Measurements from ENCODE around the gene CCDC152. TPM values are rescaled to one million over a fixed set of nuclear protein-coding genes. Genes with fewer than 3 reads are reported as not detected.
"Not testable (repeated sequence)": the region's sequence is repeated elsewhere in the genome, so short reads cannot be mapped to it uniquely, and the experiment has no call there.

Gene CCDC152
- total RNA-seq, 1 donor from 2014 or later: not detected

DNA sequence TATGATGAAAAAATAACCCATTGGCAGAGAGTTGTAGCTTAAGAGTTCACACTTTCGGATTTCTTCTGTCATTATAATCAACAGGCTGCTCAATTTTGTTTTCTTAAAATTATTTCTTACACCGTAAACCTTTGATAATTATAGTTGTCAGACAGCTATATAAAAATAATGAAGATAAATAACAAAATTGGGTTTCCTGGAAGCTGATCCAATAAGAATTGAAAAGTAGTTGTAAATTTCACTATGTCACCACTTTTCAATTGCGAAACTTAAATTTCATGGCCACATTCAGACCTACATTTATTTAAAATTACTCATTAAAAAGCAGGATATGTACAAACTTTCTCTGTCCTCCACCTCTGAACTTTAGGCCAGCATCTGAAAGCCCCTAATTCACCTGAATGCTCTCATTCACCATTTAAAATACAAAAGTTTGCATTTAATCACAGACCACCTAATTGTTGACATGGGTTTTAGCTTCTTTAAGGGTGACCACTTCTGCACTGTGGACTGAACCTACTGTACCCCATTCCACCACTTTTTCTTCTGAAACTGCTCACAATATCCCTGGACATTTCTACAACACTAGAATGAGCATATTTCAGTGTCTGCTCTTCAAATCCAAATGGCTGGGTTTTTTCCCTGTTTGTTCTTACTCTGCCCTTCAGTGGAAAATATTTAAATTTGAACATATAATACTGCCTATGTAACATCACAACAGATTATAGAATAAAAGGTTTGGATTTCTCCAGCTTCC lies 54.4 kb downstream of the CCDC152 start:
- no peaks in the 10 kb centered on the region for H3K27me3 ChIP-seq
- TF ChIP-seq, protein P1, sequence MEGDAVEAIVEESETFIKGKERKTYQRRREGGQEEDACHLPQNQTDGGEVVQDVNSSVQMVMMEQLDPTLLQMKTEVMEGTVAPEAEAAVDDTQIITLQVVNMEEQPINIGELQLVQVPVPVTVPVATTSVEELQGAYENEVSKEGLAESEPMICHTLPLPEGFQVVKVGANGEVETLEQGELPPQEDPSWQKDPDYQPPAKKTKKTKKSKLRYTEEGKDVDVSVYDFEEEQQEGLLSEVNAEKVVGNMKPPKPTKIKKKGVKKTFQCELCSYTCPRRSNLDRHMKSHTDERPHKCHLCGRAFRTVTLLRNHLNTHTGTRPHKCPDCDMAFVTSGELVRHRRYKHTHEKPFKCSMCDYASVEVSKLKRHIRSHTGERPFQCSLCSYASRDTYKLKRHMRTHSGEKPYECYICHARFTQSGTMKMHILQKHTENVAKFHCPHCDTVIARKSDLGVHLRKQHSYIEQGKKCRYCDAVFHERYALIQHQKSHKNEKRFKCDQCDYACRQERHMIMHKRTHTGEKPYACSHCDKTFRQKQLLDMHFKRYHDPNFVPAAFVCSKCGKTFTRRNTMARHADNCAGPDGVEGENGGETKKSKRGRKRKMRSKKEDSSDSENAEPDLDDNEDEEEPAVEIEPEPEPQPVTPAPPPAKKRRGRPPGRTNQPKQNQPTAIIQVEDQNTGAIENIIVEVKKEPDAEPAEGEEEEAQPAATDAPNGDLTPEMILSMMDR (IDR thresholded peaks at IDR 0.05): no peak
- peaks cover 0 to 4% of the 10 kb centered on the region in 2 donors for H3K36me3 ChIP-seq
- H3K4me1 ChIP-seq: peaks cover 0 to 4% of the 10 kb centered on the region in 2 donors
- H3K9me3 ChIP-seq: no peaks in the 10 kb centered on the region
- H3K4me3 ChIP-seq: peak overlapping the region; percentile 46 to 65
- no peak for DNase-seq (ENCODE audit: low spot score in 2 of 2)
- intact Hi-C loops (cut with DNase I): loop anchor here (10.0 kb wide), 1 partner anchor 74 kb away; no protein-coding TSS in a partner anchor
- H3K27ac ChIP-seq: peak overlapping the region; percentile 64 to 72

DNA sequence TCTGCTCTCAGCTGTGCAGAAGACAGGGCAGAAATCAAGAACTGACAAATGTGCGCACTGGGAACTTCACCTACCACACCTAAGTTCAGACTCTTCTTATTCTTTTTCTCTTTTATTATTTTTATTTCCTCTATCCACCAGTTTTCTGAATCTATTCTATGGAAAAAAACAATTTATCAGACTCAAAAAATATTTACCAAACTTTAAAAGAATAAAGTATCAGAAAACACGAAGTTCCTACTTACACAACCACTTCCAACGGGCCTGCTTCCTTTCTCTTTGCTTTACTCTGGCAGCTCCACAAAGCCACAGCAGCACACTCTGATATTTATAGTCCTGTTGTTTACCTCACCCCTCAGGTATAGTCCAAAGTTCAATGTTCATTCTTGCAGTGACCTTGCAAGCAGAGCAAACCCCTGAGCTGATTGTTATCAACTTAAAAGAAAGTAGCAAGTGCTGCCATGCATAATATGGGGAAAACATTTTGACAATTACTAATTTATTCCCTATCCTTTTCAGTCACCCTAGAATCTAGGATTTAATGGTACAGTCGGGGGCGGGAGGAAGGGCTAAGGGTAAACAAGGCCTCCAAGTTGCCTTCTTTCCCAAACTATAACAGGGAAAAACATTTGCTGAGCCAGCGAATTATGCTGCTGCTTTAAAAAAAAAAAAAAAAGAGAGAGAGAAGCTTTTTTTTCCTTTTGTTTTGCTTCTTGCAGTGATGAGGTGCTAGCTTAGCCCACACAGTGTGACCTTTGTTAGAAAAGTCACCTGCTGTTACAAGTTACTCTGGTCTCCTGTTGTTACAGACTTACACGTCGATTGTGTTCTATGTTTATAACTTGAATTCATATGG lies 55.2 kb downstream of the CCDC152 start, which contains the start of gene SELENOP:
SELENOP (minus strand) TSS at position 302 of the 856 bp plus-strand sequence. CDS start 3,539 bp downstream, outside the sequence.
- Histone ChIP-seq H3K4me3 (peak within 1 kb of the TSS; percentile 46 to 65), H3K36me3 (no peaks in the 10 kb centered on the region), H3K27ac (peak within 1 kb of the TSS; percentile 64 to 72), H3K27me3 (no peaks in the 10 kb centered on the region), H3K4me1 (peaks cover 0 to 4% of the 10 kb centered on the region in 2 donors), H3K9me3 (no peaks in the 10 kb centered on the region)
- peak in 1 of 2 donors; percentile 70 for DNase-seq (ENCODE audit: low spot score in 2 of 2)
- TF ChIP-seq, protein P1 (IDR thresholded peaks at IDR 0.05): no peak
- intact Hi-C loops (cut with DNase I): loop anchor here (10.0 kb wide), 1 partner anchor 73 kb away; no protein-coding TSS in a partner anchor

DNA sequence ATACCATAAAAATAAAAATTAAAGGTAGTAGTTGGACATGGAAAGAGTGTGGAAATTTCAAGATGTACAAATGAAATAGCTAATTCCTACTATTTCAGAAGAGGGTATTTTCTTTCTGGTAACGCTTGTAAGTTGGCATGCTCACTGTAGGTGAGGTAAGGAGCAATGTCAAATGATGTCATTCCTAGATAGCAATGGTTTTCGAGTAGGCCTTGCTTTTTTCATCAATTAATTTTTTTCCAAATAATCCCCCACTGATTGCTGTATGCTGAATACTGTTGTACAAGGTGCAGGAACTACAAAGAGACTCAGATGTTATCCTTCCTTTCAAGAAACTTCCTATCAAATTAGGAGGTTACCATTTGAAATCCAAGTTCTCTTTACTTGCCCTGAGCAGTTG lies 56.0 kb downstream of the CCDC152 start:
- no peaks in the 10 kb centered on the region for H3K36me3 ChIP-seq
- no peaks in the 10 kb centered on the region for H3K9me3 ChIP-seq
- H3K4me1 ChIP-seq: peaks cover 0 to 4% of the 10 kb centered on the region in 2 donors
- peak overlapping the region in 1 of 2 donors; percentile 46 for H3K4me3 ChIP-seq
- no peaks in the 10 kb centered on the region for H3K27me3 ChIP-seq
- DNase-seq (ENCODE audit: low spot score in 2 of 2): no peak
- TF ChIP-seq, protein P1 (IDR thresholded peaks at IDR 0.05): no peak
- intact Hi-C loops (cut with DNase I): loop anchor here (10.0 kb wide), 1 partner anchor 72 kb away; no protein-coding TSS in a partner anchor
- H3K27ac ChIP-seq: peak overlapping the region in 1 of 2 donors; percentile 72

DNA sequence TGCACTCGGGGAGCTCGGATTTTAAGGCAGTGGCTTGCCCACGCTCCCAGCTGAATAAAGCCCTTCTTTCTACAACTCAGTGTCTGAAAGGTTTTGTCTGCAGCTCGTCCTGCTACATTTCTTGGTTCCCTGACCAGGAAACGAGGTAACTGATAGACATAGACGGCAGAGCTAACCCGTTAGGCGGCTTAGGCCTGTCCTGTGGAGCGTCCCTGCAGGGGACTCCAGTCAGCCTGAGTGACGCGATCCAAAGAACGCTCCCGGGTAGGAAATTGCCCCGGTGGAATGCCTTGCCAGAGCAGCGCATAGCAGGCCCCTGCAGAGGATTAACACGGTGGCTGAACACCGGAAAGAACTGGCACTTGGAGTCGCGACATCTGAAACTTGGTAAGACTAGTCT lies 56.9 kb downstream of the CCDC152 start:
- intact Hi-C loops (cut with DNase I): loop anchor here (10.0 kb wide), 1 partner anchor 71 kb away; no protein-coding TSS in a partner anchor
- Histone ChIP-seq H3K9me3 (no peaks in the 10 kb centered on the region), H3K4me3 (no peak overlapping the region)

DNA sequence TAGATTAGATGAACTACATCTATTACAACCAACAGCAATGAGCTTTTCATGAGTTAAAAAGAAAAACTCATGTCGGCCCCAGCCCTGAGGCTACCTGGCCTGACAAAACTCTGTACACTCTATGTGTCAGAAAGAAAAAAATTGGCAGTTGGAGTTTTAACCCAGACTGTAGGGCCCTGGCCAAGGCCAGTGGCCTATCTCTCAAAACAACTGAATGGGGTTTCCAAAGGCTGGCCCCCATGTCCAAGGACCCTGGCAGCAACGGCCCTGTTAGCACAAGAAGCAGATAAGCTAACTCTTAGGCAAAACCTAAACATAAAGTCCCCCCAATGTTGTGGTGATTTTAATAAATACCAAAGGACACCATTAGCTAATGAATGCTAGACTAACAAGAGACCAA lies 59.9 kb downstream of the CCDC152 start:
- not testable (repeated sequence) for H3K4me3 ChIP-seq; H3K27ac ChIP-seq; H3K9me3 ChIP-seq; H3K27me3 ChIP-seq; H3K36me3 ChIP-seq; H3K4me1 ChIP-seq; DNase-seq (ENCODE audit: low spot score in 2 of 2)
- intact Hi-C loops (cut with DNase I): loop anchor here (10.0 kb wide), 1 partner anchor 68 kb away; no protein-coding TSS in a partner anchor

More for the DNA sequence above, 56.9 kb downstream of the CCDC152 start:
- Histone ChIP-seq H3K36me3 (no peaks in the 10 kb centered on the region), H3K27me3 (no peaks in the 10 kb centered on the region), H3K4me1 (peaks cover 0 to 4% of the 10 kb centered on the region in 2 donors), H3K27ac (no peak overlapping the region)
- TF ChIP-seq, protein P1 (IDR thresholded peaks at IDR 0.05): no peak
- DNase-seq (ENCODE audit: low spot score in 2 of 2): no peak

All from ascending aorta (tissue), 2 donors.